Measurements from ENCODE around the gene FNDC3B.

Gene FNDC3B

GRCh38 chr3:172057059-172057458, 17.7 kb downstream of the FNDC3B start:
- DNase-seq, result no peak

DNA sequence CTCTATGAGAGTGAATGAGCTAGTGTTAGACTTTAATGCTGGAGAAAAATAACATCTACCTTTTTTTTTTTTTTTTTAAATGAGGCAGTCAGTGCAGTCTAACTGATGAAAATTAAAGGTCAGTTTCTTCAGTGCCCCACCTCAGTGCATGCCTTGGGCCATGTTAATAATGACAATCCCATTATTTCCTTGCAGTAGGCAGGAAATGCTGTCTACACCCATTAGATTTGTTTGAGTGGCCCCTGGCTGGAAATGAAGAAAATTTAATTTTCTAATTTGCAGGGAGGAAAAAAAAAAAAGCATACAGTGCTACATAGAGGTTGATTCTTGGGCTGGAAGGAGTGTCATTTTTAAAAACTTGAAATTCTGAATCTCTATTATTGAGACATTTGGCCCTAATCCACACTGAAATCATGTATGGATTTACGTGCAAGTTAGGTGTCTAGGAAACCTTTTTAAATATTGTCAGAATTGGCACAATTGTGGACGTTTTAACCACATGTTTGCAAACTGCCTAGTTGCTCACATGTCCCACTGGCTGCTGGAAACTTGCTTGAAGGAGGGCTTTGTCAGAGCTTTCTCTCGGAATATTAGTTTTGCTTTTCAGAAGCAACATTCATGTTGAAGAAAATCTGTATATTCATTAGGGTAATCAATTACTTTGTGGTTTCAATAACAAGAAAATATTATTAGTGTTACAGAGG, 18.4 kb downstream of the FNDC3B start:
- DNase-seq, result no peak

- DNase-seq, result no peak
Measured at GRCh38 chr3:172059532-172059931, 20.2 kb downstream of the FNDC3B start.

GRCh38 chr3:172060234-172060633, 20.9 kb downstream of the FNDC3B start:
- no peak for DNase-seq

GRCh38 chr3:172061724-172062184, 22.4 kb downstream of the FNDC3B start:
- no peak for DNase-seq

DNA sequence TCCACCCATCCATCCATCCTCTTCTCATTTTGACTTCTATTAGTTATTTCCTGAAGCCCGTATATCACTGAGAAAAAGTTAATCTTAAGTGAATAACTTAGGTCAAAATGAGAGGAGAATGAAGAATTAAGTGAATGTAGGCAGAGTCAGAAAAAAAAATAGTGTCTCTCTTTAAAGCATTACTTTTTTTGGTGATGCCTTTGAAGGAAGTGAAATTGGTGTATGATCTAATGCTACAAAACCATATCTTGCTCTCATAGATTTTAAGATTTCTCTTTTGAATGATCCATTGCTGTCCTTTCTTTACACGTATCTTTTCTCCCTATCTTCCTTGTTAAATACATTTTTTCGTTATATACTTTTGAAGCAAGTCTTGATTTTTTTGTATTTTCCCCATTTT, 23.4 kb downstream of the FNDC3B start:
- no peak for DNase-seq

GRCh38 chr3:172063456-172064432, 24.4 kb downstream of the FNDC3B start:
- DNase-seq, result no peak

GRCh38 chr3:172065527-172065926, 26.1 kb downstream of the FNDC3B start:
- DNase-seq, result no peak

DNA sequence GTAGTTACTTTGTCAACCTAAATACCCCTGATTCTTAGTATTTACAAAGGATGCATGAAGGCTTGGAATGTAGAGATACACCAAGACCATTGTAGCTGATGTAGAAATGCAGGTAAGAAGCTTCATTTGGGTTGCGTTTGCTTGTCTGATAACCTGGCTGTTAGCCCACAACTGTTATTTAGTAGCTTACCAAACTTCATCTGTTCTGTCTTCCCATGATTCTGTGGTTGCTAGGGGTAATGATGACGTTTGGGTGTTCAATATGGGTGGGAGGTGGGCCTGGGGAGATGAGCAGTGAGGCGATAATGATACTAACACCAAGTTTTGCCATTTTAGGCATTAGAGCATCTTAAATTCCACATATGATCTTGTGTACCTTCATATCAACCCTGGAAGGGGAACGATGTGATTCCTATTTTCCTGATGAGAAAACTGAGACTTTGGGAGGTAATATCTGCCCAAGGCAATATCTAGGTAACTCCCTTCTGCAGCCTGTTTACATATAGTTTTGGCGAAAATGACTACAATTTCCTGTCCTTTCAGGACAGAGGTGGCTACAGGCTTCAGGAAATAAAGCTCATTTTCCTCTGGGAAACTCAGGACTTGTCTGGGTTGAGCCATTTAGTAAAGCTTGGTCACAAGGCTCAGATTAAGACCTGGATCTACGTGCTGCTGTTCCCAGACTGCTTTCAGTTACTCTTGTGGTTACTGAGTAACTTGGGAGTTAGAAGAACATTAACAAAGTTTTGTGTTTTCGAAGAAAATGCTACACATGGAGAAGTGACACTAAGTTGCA, 26.8 kb downstream of the FNDC3B start:
- DNase-seq, result no peak

DNA sequence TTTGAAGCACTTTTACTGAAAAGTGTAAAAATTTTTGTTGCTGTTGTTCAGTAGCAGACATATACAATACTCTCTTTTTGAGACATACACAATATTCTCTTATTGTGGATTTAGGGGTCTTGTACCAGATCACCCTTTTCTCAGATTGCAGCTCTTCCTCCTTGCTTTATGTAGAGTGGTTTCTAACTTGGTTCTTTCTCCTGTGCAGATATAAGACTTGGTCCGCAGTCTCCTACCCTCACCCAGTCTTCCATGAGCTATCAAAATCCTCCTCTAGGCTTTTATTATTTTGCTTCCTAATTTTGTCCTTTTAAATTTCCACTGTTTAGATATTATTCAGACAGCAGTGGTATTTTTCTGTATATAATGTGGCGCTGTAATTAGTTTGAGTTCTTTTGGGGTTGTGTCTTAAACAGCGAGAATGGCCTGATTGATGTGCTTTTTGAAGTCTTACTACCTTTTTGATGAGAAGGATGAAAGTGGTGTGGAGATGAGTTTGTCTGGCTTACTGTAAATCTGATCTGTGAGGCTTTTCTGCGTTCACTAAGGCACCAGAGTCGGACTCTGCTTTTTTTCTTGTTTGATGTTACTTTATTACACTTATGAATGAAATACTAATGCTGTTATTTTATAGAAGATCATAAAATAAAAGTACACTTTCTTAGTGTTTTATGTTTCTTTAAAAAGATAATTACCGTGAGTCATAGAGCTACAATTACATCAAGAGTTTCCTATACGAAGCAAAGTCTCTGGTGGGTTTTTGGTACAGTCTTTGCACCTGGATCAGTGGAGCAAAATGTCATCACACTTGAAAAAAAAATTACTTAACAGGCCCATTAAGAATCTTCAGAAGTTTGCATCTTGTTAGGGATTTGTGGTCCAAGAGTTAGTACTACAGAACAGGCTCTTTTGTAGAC, 27.8 kb downstream of the FNDC3B start:
- no peak for DNase-seq

- no peak for DNase-seq
Measured at GRCh38 chr3:172067837-172068440, 28.6 kb downstream of the FNDC3B start.

GRCh38 chr3:172068977-172069376, 29.6 kb downstream of the FNDC3B start:
- DNase-seq, result no peak

DNA sequence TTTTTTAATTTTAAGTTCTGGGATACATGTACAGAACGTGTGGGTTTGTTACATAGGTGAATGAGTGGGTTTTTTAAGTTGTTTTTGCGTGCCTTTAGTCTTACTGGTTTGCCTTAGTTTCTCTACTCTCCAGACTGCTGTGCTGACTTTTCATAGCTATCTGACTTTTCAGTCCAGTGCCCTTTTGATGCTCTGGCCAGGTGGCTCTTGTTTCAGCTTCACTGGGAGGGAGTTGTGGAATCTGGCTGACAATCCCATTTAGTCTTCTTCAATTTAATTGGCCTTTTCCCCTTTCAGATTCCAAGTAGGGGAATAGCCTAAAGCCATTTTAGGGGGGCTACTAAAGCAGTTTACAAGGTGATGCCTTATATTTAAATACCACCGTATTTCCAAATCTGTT, 30.1 kb downstream of the FNDC3B start:
- DNase-seq, result no peak

DNA sequence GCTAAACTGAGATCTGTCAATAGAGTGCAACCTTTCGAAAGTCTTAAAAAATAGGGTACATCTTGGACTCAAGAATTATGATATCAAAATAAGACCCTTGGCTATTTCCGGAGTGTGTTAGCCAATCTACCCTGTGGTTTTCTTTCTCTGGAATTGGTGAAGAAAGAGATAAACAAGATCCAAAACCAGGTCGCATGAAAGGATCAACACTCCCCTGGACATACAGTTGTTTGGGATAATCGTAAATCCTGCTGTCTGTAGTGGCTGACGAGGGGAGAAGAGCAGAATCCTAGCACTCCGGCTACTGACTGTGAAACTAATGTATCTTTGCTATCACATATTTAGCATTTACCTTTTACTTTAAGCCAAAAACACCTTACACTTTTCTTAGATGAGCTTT, 30.9 kb downstream of the FNDC3B start:
- DNase-seq, result no peak

GRCh38 chr3:172070802-172071201, 31.4 kb downstream of the FNDC3B start:
- no peak for DNase-seq

DNA sequence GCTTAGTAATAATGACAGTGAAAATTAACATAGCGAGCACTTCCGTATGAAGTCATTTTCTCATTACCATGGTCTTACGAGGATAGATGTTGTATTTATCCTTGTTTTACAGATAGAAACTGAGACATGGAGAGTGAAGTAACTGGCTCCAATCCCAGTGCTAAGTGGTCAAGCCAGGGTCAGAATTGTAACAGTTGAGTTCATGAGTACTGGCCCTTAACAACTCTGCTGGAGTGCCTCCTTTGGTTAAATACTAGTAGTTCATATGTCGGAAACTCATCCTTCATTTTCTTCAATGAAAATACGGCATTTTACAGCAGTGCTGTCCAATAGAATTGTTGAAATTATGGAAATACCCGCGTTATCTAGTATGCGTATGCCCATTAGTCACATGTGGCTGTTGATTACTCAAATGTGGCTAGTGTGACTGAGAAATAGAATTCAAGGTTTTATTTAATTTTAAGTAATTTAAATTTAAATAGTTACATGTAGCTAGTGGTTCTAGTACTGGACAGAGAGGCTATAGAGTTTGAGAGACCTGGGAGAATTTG, 32.5 kb downstream of the FNDC3B start:
- no peak for DNase-seq

GRCh38 chr3:172072543-172072942, 33.2 kb downstream of the FNDC3B start:
- no peak for DNase-seq

DNA sequence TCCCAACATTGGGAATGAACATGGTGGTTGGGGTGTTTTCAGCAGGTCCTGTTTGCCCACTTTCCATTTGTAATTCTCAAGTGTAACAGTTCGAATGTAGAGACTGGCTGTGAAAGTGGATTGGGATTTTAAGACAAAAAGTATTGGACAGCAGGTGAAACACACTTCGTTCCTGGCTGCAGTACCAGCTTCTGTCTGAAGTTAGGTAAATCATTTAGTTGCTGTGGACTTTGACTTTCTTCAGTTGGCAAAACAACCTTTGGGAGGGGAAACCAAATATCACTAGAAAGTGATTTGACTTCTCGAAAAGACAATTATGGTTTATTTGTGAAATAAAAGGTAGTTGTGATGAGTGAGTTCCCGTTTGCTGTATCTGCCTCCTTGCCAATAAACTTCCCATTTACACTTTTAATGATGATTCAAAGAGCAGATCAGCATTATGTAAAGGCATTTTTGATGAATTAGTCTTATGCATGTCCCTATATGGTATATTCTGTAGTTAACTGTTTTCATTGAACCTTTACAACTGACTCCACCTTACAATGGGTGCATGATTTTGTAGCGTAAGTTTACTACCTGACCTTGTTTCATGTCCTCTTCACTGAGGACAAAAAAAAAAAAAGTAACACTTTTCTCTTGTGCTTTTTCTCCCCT, 34.0 kb downstream of the FNDC3B start:
- DNase-seq, result no peak

- no peak for DNase-seq
Measured at GRCh38 chr3:172074032-172074431, 34.7 kb downstream of the FNDC3B start.

DNA sequence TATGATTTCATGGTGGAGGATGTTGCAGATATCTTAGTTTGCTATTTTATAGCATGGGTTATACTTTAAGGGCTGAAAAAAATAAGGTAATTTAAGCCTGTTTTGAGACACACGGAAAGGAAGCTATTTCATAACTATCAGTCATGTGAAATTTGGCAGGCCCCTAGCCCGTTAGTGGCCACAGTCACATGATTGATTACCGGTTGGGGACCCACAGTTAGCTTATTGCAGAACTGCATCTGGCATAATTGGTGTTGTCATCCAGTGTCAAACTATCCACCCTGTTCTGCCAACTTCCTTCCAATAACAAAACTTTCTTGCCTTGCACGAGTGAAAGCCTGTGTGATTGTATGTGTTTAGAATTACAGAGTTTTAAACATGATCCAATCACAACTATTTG, 35.2 kb downstream of the FNDC3B start:
- DNase-seq, result no peak

DNA sequence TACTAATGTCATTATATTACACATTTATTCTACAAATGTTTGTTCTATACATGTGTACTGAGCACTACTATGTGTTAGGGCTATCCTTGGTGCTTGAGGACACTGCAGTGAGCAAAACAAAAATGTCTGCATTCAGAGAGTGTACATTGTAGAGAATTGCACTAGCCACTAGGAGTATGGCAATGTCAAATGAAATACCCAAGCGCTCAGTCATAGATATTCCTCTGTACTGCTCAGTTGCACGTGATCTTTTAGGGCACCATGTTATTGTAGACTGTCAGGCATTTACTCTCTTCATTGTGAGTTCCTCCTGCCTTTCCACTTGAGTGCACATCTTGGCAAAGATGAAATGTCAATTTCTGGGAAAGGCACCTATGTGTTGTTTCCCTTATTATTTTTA, 36.8 kb downstream of the FNDC3B start:
- no peak for DNase-seq
